ENCODE results near the gene PRG3.

DNA sequence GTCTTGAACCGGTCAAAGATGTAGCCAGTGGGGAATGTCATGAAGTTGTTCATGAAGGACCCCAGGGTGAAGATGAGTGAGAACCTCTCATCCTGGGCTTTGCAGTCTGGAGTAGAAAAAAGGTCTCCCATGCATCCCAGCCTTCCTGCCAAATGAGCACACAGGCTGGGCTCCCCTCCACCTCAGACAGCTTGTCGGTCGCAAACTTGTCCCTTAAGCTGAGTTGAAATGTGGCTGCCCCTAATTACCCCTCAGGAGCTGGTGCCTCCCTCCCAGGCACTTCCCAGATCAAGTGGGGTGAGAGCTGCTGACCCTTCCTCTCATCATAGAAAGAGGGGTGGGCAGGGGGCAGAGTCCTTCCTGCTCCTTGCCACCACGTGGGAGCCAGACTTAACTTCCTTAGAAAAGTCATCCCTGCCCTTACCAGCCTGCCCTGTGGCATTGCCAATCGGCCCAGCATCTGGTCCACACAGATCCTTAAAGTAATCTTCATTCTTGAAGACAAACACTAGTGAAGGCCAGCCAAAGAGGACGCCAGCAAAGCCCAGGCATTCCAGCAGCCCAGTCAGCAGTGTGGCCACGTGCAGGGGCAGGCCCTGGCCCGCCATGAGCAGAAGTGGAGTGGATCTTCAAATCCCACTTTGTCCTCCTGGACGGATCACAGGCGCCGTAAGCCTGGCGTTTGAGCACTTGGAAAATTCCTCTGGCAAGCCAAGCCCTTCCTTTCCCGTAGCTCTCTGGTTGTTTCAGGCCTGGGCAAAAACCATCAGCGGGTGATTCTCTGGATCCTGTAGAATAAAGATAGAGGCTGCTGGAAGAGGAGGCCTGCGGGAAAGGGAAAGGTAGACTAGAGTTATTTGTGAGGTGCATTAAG lies 44.9 kb upstream of the PRG3 start:
- TF ChIP-seq, protein P1, sequence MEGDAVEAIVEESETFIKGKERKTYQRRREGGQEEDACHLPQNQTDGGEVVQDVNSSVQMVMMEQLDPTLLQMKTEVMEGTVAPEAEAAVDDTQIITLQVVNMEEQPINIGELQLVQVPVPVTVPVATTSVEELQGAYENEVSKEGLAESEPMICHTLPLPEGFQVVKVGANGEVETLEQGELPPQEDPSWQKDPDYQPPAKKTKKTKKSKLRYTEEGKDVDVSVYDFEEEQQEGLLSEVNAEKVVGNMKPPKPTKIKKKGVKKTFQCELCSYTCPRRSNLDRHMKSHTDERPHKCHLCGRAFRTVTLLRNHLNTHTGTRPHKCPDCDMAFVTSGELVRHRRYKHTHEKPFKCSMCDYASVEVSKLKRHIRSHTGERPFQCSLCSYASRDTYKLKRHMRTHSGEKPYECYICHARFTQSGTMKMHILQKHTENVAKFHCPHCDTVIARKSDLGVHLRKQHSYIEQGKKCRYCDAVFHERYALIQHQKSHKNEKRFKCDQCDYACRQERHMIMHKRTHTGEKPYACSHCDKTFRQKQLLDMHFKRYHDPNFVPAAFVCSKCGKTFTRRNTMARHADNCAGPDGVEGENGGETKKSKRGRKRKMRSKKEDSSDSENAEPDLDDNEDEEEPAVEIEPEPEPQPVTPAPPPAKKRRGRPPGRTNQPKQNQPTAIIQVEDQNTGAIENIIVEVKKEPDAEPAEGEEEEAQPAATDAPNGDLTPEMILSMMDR (IDR thresholded peaks at IDR 0.05) = no peak
- TF ChIP-seq POLR2A (IDR thresholded peaks at IDR 0.05) = no peak
